SU-DHL-6 (cell line): ENCODE results near the gene EHBP1L1.

ENCODE experiments used
- H2AFZ ChIP-seq: fragments of 200-600 bp; sonication (generic); 2 replicates; pipeline ENCODE4 v1.6.1; 2014; ENCODE audit warnings: low read depth, mild to moderate bottlenecking, moderate library complexity, mixed read lengths, antibody characterized with exemption, low read length; ENCODE audit not compliant: severe bottlenecking
- H3F3A ChIP-seq: fragments of 200-600 bp; shearing (Covaris generic); 2 replicates; pipeline ENCODE4 v1.6.0; 2016; ENCODE audit warnings: antibody characterized with exemption, mild to moderate bottlenecking; ENCODE audit not compliant: insufficient read depth
- H3K27ac ChIP-seq: fragments of 200-600 bp; sonication (generic); 2 replicates; pipeline ENCODE4 v1.5.1; 2016; ENCODE audit warnings: low read depth, mild to moderate bottlenecking, low read length, moderate library complexity, mixed read lengths
- H3K27me3 ChIP-seq: fragments of 200-600 bp; sonication (generic), shearing (Covaris generic); 2 replicates; pipeline ENCODE4 v1.6.0; 2014; ENCODE audit warnings: mild to moderate bottlenecking, low read length
- H3K36me3 ChIP-seq: fragments of 200-600 bp; sonication (generic); 2 replicates; pipeline ENCODE4 v1.6.1; 2014; ENCODE audit warnings: mild to moderate bottlenecking, low read length, mixed read lengths
- H3K4me2 ChIP-seq: fragments of 300-600, 200-600 bp; shearing (Covaris generic), sonication (generic); 2 replicates; pipeline ENCODE4 v1.6.0; 2014; ENCODE audit warnings: low read length, low read depth, mild to moderate bottlenecking; ENCODE audit not compliant: poor library complexity, severe bottlenecking
- H3K4me3 ChIP-seq: fragments of 200-600 bp; sonication (generic); 2 replicates; pipeline ENCODE4 v1.5.1; 2014; ENCODE audit warnings: antibody characterized with exemption, low read length, mild to moderate bottlenecking, mixed read lengths; ENCODE audit not compliant: insufficient read depth, poor library complexity, severe bottlenecking
- H3K79me2 ChIP-seq: fragments of 200-600 bp; sonication (generic); 2 replicates; pipeline ENCODE4 v1.6.1; 2014; ENCODE audit warnings: mild to moderate bottlenecking, low read length, moderate library complexity; ENCODE audit not compliant: insufficient read depth
- H3K9ac ChIP-seq: fragments of 200-600 bp; sonication (generic); 2 replicates; pipeline ENCODE4 v1.7.0; 2014; ENCODE audit warnings: mild to moderate bottlenecking, low read length
- H3K9me2 ChIP-seq: fragments of 200-600 bp; sonication (generic); replicated peaks from 2 replicates; pipeline ENCODE4 v1.6.1; 2014; ENCODE audit warnings: low read length; ENCODE audit not compliant: insufficient read depth
- H3K9me3 ChIP-seq: fragments of 200-600 bp; sonication (generic); 2 replicates; pipeline ENCODE4 v1.6.1; 2014; ENCODE audit warnings: low read length, mixed read lengths; ENCODE audit not compliant: insufficient read depth
- H4K20me1 ChIP-seq: fragments of 200-600 bp; sonication (generic); 2 replicates; pipeline ENCODE4 v1.6.1; 2014; ENCODE audit warnings: low read depth, mild to moderate bottlenecking, antibody characterized with exemption, low read length, moderate library complexity, mixed read lengths
- EZH2phosphoT487 ChIP-seq: fragments of 200-600 bp; sonication (generic), shearing (Covaris generic); conservative IDR thresholded peaks from 2 replicates; pipeline ENCODE4 v1.6.1; 2018; ENCODE audit warnings: mild to moderate bottlenecking, antibody characterized with exemption, low read length, moderate library complexity, mixed read lengths
- TF ChIP-seq, protein P1 (sequence below): fragments of 200-600 bp; sonication (generic); IDR thresholded peaks from one replicate; pipeline ENCODE4 v1.5.1; 2017; ENCODE audit warnings: antibody characterized with exemption, mild to moderate bottlenecking, low read length, moderate library complexity; ENCODE audit not compliant: insufficient read depth, poor library complexity, severe bottlenecking

The EHBP1L1 gene

DNA sequence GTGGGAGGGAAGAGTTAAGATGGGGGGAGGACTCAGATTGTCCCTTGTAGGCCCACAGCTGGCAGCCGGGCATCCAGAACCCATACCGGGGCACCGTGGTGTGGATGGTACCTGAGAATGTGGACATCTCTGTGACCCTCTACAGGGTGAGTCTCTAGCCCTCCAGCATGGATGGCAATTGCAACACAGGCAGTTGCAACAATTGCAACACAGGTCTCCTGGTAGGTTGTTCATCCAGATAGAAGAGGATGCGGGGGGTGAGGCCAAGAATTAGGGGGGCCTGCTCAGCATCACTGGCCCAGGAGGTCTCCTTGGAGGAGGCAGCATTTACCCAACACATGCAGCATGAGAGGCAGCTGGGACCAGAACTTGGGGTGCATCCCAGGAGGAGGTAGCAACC lies 3.4 kb downstream of the EHBP1L1 start:
- no peak overlapping the region for H3K4me2 ChIP-seq
- H3F3A ChIP-seq: peaks cover 11% of the 10 kb centered on the region
- TF ChIP-seq, protein P1, sequence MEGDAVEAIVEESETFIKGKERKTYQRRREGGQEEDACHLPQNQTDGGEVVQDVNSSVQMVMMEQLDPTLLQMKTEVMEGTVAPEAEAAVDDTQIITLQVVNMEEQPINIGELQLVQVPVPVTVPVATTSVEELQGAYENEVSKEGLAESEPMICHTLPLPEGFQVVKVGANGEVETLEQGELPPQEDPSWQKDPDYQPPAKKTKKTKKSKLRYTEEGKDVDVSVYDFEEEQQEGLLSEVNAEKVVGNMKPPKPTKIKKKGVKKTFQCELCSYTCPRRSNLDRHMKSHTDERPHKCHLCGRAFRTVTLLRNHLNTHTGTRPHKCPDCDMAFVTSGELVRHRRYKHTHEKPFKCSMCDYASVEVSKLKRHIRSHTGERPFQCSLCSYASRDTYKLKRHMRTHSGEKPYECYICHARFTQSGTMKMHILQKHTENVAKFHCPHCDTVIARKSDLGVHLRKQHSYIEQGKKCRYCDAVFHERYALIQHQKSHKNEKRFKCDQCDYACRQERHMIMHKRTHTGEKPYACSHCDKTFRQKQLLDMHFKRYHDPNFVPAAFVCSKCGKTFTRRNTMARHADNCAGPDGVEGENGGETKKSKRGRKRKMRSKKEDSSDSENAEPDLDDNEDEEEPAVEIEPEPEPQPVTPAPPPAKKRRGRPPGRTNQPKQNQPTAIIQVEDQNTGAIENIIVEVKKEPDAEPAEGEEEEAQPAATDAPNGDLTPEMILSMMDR: no peak
- no peak for TF ChIP-seq EZH2phosphoT487
- H3K9ac ChIP-seq: no peak overlapping the region
- no peaks in the 10 kb centered on the region for H3K36me3 ChIP-seq
- no peaks in the 10 kb centered on the region for H3K9me3 ChIP-seq
- no peaks in the 10 kb centered on the region for H3K27me3 ChIP-seq
- no peak overlapping the region for H3K27ac ChIP-seq
- no peak overlapping the region for H2AFZ ChIP-seq
- H3K79me2 ChIP-seq: no peaks in the 10 kb centered on the region
- no peak overlapping the region for H3K4me3 ChIP-seq
- H3K9me2 ChIP-seq: no peaks in the 10 kb centered on the region
- H4K20me1 ChIP-seq: no peaks in the 10 kb centered on the region

DNA sequence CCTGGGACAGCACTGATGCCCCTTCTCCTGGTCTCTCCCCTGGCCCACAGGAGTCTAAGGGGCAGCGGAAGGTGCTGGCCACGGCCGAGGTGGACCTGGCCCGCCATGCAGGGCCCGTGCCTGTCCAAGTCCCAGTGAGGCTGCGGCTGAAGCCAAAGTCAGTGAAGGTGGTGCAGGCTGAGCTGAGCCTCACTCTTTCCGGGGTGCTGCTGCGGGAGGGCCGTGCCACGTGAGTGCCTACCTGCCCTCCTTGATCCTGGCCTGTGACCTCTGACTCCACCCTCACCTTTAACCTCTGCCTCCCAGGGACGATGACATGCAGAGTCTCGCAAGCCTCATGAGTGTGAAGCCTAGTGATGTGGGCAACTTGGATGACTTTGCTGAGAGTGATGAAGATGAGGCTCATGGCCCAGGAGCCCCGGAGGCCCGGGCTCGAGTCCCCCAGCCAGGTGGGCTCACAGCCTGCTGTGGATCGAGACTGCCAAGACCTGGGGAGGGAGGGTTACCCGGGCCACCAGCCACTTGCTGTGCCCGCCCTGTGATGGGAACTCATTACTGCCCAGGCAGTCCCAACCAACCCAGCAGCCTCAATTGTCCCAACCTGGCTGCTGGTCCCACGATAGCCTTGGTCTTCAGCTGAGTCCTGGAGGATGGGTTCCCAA lies 4.3 kb downstream of the EHBP1L1 start:
- Histone ChIP-seq H3K4me2 (no peak overlapping the region), H3K27ac (no peak overlapping the region), H3K27me3 (no peaks in the 10 kb centered on the region), H3K9me2 (no peaks in the 10 kb centered on the region), H3K9ac (no peak overlapping the region), H3K9me3 (no peaks in the 10 kb centered on the region), H3K36me3 (no peaks in the 10 kb centered on the region), H4K20me1 (no peaks in the 10 kb centered on the region), H3K79me2 (no peaks in the 10 kb centered on the region), H3K4me3 (no peak overlapping the region), H3F3A (peaks cover 5% of the 10 kb centered on the region), H2AFZ (no peak overlapping the region)
- TF ChIP-seq EZH2phosphoT487: no peak
- TF ChIP-seq, protein P1: no peak

DNA sequence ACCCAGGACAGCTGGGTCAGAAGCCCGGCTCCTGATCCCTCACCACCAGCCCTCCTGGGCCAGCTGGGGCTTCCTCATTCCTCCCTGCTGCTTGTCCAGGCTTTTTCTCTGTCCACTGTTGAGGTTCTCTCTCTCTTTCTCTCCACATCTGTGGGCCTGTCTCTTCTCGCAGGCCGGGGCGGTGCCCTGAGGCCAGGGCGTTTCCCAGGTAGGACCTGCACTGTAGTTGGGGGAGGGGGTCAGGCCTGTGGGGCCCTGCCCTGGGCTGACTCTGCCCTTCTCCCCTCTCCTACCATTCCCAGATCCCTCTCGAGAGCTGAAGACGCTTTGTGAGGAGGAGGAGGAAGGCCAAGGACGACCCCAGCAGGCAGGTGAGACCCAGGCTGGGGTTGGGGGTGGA lies 4.9 kb downstream of the EHBP1L1 start:
- no peaks in the 10 kb centered on the region for H3K9me3 ChIP-seq
- no peak overlapping the region for H2AFZ ChIP-seq
- no peak for TF ChIP-seq EZH2phosphoT487
- TF ChIP-seq, protein P1: no peak
- no peaks in the 10 kb centered on the region for H4K20me1 ChIP-seq
- no peak overlapping the region for H3K4me3 ChIP-seq
- H3F3A ChIP-seq: no peaks in the 10 kb centered on the region
- H3K4me2 ChIP-seq: no peak overlapping the region
- H3K9me2 ChIP-seq: no peaks in the 10 kb centered on the region
- H3K79me2 ChIP-seq: no peaks in the 10 kb centered on the region
- H3K27ac ChIP-seq: no peak overlapping the region
- H3K27me3 ChIP-seq: no peaks in the 10 kb centered on the region
- no peak overlapping the region for H3K9ac ChIP-seq
- no peaks in the 10 kb centered on the region for H3K36me3 ChIP-seq
